ENCODE results near the gene PTK7.
"Not testable (repeated sequence)": the region's sequence is repeated elsewhere in the genome, so short reads cannot be mapped to it uniquely, and the experiment has no call there.

The PTK7 gene

GRCh38 chr6:43041475-43041874 is 34.6 kb upstream of the PTK7 start:
- not testable (repeated sequence) for H3K4ac ChIP-seq (ENCODE audit: low read depth in 1 of 2, low read length in 2 of 2); H4K8ac ChIP-seq (ENCODE audit: low read length); H3K4me1 ChIP-seq (ENCODE audit: control insufficient read depth, insufficient read depth, low read depth, low read length); H2AK5ac ChIP-seq (ENCODE audit: low read length, severe bottlenecking); H3K18ac ChIP-seq (ENCODE audit: low read depth in 1 of 2, low read length in 2 of 2); H3K9ac ChIP-seq (ENCODE audit: low read length); H2AFZ ChIP-seq (ENCODE audit: low read depth, low read length); H3K4me2 ChIP-seq (ENCODE audit: low read length, poor library complexity, severe bottlenecking); H4K91ac ChIP-seq (ENCODE audit: low read length); DNase-seq; H2BK12ac ChIP-seq (ENCODE audit: low read length in 2 of 2); H3K27me3 ChIP-seq (ENCODE audit: control insufficient read depth in 1 of 2, insufficient read depth in 1 of 2, low read length in 2 of 2); H2BK15ac ChIP-seq (ENCODE audit: low read depth, poor library complexity, severe bottlenecking); H3K14ac ChIP-seq (ENCODE audit: low read length in 2 of 2); H3K23ac ChIP-seq (ENCODE audit: low read length in 2 of 2); H3K9me3 ChIP-seq (ENCODE audit: control insufficient read depth, low read length); H2BK120ac ChIP-seq (ENCODE audit: low read depth, low read length); H3K27ac ChIP-seq (ENCODE audit: low read length, poor library complexity, severe bottlenecking); H3K4me3 ChIP-seq (ENCODE audit: insufficient read depth in 1 of 2, low read depth in 1 of 2, low read length in 2 of 2); H2BK5ac ChIP-seq (ENCODE audit: low read depth, low read length, poor library complexity, severe bottlenecking)
- H3K36me3 ChIP-seq (ENCODE audit: control insufficient read depth in 1 of 2, insufficient read depth in 2 of 2, low read depth in 1 of 2, low read length in 2 of 2), result peaks cover 82 to 89% of the 10 kb centered on the region in 2 experiments
- peaks cover 15% of the 10 kb centered on the region for H3K79me1 ChIP-seq (replicated peaks; ENCODE audit: low read length, poor library complexity, severe bottlenecking)
- 97% methylated on average over 8 of the region's 8 CpGs for WGBS

- no peak overlapping the region for H4K91ac ChIP-seq (ENCODE audit: low read length)
- no peak overlapping the region for H2AK5ac ChIP-seq (ENCODE audit: low read length, severe bottlenecking)
- no peak overlapping the region for H3K18ac ChIP-seq (ENCODE audit: low read depth in 1 of 2, low read length in 2 of 2)
- H2BK15ac ChIP-seq (ENCODE audit: low read depth, poor library complexity, severe bottlenecking), result no peak overlapping the region
- DNase-seq, result no peak
- H3K4ac ChIP-seq (ENCODE audit: low read depth in 1 of 2, low read length in 2 of 2), result no peak overlapping the region
- no peak overlapping the region for H3K14ac ChIP-seq (ENCODE audit: low read length in 2 of 2)
- H3K27ac ChIP-seq (ENCODE audit: low read length, poor library complexity, severe bottlenecking), result no peak overlapping the region
- no peak overlapping the region for H3K4me3 ChIP-seq (ENCODE audit: insufficient read depth in 1 of 2, low read depth in 1 of 2, low read length in 2 of 2)
- H3K9me3 ChIP-seq (ENCODE audit: control insufficient read depth, low read length), result no peaks in the 10 kb centered on the region
- H2AFZ ChIP-seq (ENCODE audit: low read depth, low read length), result no peak overlapping the region
- H3K4me2 ChIP-seq (ENCODE audit: low read length, poor library complexity, severe bottlenecking), result no peak overlapping the region
- WGBS, result 96% methylated on average over 9 of the region's 9 CpGs
- H2BK120ac ChIP-seq (ENCODE audit: low read depth, low read length), result no peak overlapping the region
- no peak overlapping the region for H3K23ac ChIP-seq (ENCODE audit: low read length in 2 of 2)
- H2BK5ac ChIP-seq (ENCODE audit: low read depth, low read length, poor library complexity, severe bottlenecking), result no peak overlapping the region
- no peak overlapping the region for H4K8ac ChIP-seq (ENCODE audit: low read length)
- peaks cover 79 to 89% of the 10 kb centered on the region in 2 experiments for H3K36me3 ChIP-seq (ENCODE audit: control insufficient read depth in 1 of 2, insufficient read depth in 2 of 2, low read depth in 1 of 2, low read length in 2 of 2)
- H3K27me3 ChIP-seq (ENCODE audit: control insufficient read depth in 1 of 2, insufficient read depth in 1 of 2, low read length in 2 of 2), result no peaks in the 10 kb centered on the region
- no peak overlapping the region for H2BK12ac ChIP-seq (ENCODE audit: low read length in 2 of 2)
- H3K4me1 ChIP-seq (ENCODE audit: control insufficient read depth, insufficient read depth, low read depth, low read length), result peaks cover 5% of the 10 kb centered on the region
- no peak overlapping the region for H3K9ac ChIP-seq (ENCODE audit: low read length)
- peaks cover 19% of the 10 kb centered on the region for H3K79me1 ChIP-seq (replicated peaks; ENCODE audit: low read length, poor library complexity, severe bottlenecking)
Observed at GRCh38 chr6:43043310-43043709, 32.8 kb upstream of the PTK7 start.

GRCh38 chr6:43045371-43045930 is 30.7 kb upstream of the PTK7 start:
- Histone ChIP-seq H3K27ac (ENCODE audit: low read length, poor library complexity, severe bottlenecking) (no peak overlapping the region), H3K4ac (ENCODE audit: low read depth in 1 of 2, low read length in 2 of 2) (no peak overlapping the region), H2BK15ac (ENCODE audit: low read depth, poor library complexity, severe bottlenecking) (no peak overlapping the region), H4K8ac (ENCODE audit: low read length) (no peak overlapping the region), H3K4me2 (ENCODE audit: low read length, poor library complexity, severe bottlenecking) (no peak overlapping the region), H3K36me3 (ENCODE audit: control insufficient read depth in 1 of 2, insufficient read depth in 2 of 2, low read depth in 1 of 2, low read length in 2 of 2) (peaks cover 74 to 89% of the 10 kb centered on the region in 2 experiments), H2AFZ (ENCODE audit: low read depth, low read length) (no peak overlapping the region), H2BK120ac (ENCODE audit: low read depth, low read length) (no peak overlapping the region), H3K4me1 (ENCODE audit: control insufficient read depth, insufficient read depth, low read depth, low read length) (peaks cover 10% of the 10 kb centered on the region), H3K9me3 (ENCODE audit: control insufficient read depth, low read length) (no peaks in the 10 kb centered on the region), H3K27me3 (ENCODE audit: control insufficient read depth in 1 of 2, insufficient read depth in 1 of 2, low read length in 2 of 2) (no peaks in the 10 kb centered on the region), H2BK5ac (ENCODE audit: low read depth, low read length, poor library complexity, severe bottlenecking) (no peak overlapping the region), H3K14ac (ENCODE audit: low read length in 2 of 2) (no peak overlapping the region), H3K79me1 (replicated peaks; ENCODE audit: low read length, poor library complexity, severe bottlenecking) (peaks cover 23% of the 10 kb centered on the region), H3K23ac (ENCODE audit: low read length in 2 of 2) (no peak overlapping the region), H2BK12ac (ENCODE audit: low read length in 2 of 2) (no peak overlapping the region), H3K18ac (ENCODE audit: low read depth in 1 of 2, low read length in 2 of 2) (no peak overlapping the region), H4K91ac (ENCODE audit: low read length) (no peak overlapping the region), H3K4me3 (ENCODE audit: insufficient read depth in 1 of 2, low read depth in 1 of 2, low read length in 2 of 2) (no peak overlapping the region), H2AK5ac (ENCODE audit: low read length, severe bottlenecking) (no peak overlapping the region), H3K9ac (ENCODE audit: low read length) (no peak overlapping the region)
- 96% methylated on average over 11 of the region's 11 CpGs for WGBS
- no peak for DNase-seq

- Histone ChIP-seq H3K18ac (ENCODE audit: low read depth in 1 of 2, low read length in 2 of 2) (no peak overlapping the region), H3K4ac (ENCODE audit: low read depth in 1 of 2, low read length in 2 of 2) (no peak overlapping the region), H3K9me3 (ENCODE audit: control insufficient read depth, low read length) (no peaks in the 10 kb centered on the region), H3K4me2 (ENCODE audit: low read length, poor library complexity, severe bottlenecking) (no peak overlapping the region), H3K79me1 (replicated peaks; ENCODE audit: low read length, poor library complexity, severe bottlenecking) (peaks cover 32% of the 10 kb centered on the region), H3K27ac (ENCODE audit: low read length, poor library complexity, severe bottlenecking) (no peak overlapping the region), H4K8ac (ENCODE audit: low read length) (no peak overlapping the region), H2BK15ac (ENCODE audit: low read depth, poor library complexity, severe bottlenecking) (no peak overlapping the region), H2BK5ac (ENCODE audit: low read depth, low read length, poor library complexity, severe bottlenecking) (no peak overlapping the region), H2AK5ac (ENCODE audit: low read length, severe bottlenecking) (no peak overlapping the region), H3K36me3 (ENCODE audit: control insufficient read depth in 1 of 2, insufficient read depth in 2 of 2, low read depth in 1 of 2, low read length in 2 of 2) (peaks cover 76 to 85% of the 10 kb centered on the region in 2 experiments), H3K14ac (ENCODE audit: low read length in 2 of 2) (no peak overlapping the region), H3K27me3 (ENCODE audit: control insufficient read depth in 1 of 2, insufficient read depth in 1 of 2, low read length in 2 of 2) (no peaks in the 10 kb centered on the region), H2AFZ (ENCODE audit: low read depth, low read length) (no peak overlapping the region), H3K23ac (ENCODE audit: low read length in 2 of 2) (no peak overlapping the region), H4K91ac (ENCODE audit: low read length) (no peak overlapping the region), H3K9ac (ENCODE audit: low read length) (no peak overlapping the region), H2BK12ac (ENCODE audit: low read length in 2 of 2) (no peak overlapping the region), H3K4me1 (ENCODE audit: control insufficient read depth, insufficient read depth, low read depth, low read length) (peaks cover 31% of the 10 kb centered on the region), H3K4me3 (ENCODE audit: insufficient read depth in 1 of 2, low read depth in 1 of 2, low read length in 2 of 2) (no peak overlapping the region), H2BK120ac (ENCODE audit: low read depth, low read length) (no peak overlapping the region)
- 98% methylated on average over 7 of the region's 7 CpGs for WGBS
- no peak for DNase-seq
Observed at GRCh38 chr6:43047998-43048397, 28.1 kb upstream of the PTK7 start.

Data from mesenchymal stem cell (in vitro differentiated cells and primary cell).